IPS-NIHi7 (cell line): ENCODE data around the gene TNFAIP1.

ENCODE experiments used
- DNase-seq: peaks from one replicate; pipeline ENCODE4 v3.0.0; 2012; ENCODE audit warnings: mixed read lengths; ENCODE audit errors: extremely low spot score

TNFAIP1 gene

DNA sequence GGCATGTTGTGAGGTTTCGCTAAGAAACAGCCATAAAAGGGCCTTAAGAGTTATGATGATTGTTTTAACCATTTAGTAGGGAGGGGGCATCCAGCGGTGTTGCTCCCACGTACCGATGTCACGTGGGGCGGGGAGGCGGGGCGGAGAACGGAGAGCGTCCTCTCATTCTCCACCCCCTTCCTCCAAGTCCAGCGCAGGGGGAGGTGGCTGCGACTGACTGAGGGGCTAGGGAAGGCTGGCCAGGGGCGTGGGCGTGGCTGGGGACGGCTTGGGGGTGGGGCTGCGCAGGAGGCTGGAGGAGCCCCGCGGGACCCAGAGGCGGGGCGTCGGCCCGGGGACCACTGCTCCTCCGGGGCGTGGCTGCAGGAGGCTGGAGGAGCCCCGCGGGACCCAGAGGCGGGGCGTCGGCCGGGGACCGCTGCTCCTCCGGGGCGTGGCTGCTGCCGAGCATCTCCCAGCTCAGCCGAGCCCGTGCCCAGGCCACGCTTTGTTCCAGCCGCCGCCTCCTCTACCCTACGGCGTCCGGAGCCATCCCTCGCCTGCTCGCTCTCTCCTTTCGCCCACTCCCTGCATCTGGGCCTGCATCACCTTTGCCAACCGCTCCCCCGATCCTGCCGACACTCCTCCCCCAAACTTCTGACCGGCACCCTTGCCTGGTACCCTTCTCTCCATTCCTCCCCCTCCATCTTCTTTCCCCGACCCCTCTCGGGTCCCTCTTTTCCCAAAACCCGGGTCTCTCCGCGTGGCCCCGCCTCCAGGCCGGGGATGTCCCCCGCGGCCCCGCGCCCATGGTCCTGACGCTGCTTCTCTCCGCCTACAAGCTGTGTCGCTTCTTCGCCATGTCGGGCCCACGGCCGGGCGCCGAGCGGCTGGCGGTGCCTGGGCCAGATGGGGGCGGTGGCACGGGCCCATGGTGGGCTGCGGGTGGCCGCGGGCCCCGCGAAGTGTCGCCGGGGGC, 36.0 kb downstream of the TNFAIP1 start, which contains the start of gene SARM1:
SARM1 (plus strand) TSS at position 450 of the 958 bp plus-strand sequence; CDS start at position 789, 339 bp downstream.
- peak; percentile 97 for DNase-seq

GRCh38 chr17:28372203-28372944, 36.8 kb downstream of the TNFAIP1 start:
- DNase-seq: no peak

- no peak for DNase-seq
Measured at GRCh38 chr17:28372945-28373274, 37.3 kb downstream of the TNFAIP1 start.

- no peak for DNase-seq
Measured at GRCh38 chr17:28379814-28380801, 44.5 kb downstream of the TNFAIP1 start.

DNA sequence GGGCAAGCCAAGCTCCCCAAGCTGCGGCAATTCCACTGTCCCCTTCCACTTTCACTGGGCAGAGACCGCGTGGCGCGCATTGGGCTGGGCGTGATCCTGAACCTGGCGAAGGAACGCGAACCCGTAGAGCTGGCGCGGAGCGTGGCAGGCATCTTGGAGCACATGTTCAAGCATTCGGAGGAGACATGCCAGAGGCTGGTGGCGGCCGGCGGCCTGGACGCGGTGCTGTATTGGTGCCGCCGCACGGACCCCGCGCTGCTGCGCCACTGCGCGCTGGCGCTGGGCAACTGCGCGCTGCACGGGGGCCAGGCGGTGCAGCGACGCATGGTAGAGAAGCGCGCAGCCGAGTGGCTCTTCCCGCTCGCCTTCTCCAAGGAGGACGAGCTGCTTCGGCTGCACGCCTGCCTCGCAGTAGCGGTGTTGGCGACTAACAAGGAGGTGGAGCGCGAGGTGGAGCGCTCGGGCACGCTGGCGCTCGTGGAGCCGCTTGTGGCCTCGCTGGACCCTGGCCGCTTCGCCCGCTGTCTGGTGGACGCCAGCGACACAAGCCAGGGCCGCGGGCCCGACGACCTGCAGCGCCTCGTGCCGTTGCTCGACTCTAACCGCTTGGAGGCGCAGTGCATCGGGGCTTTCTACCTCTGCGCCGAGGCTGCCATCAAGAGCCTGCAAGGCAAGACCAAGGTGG, 45.7 kb downstream of the TNFAIP1 start:
- peak; percentile 76 for DNase-seq

- DNase-seq: peak; percentile 35
Measured at GRCh38 chr17:28384281-28385036, 48.9 kb downstream of the TNFAIP1 start.

DNA sequence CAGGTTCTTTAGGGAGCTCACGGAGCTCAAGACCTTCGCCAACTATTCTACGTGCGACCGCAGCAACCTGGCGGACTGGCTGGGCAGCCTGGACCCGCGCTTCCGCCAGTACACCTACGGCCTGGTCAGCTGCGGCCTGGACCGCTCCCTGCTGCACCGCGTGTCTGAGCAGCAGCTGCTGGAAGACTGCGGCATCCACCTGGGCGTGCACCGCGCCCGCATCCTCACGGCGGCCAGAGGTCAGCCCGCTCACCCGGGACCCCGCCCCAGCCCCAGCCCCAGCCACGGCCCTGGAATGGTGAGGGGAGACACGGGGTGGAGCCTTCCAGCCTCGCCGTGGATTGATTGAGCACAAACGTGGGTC, 49.5 kb downstream of the TNFAIP1 start:
- DNase-seq: no peak

GRCh38 chr17:28385406-28385805, 49.8 kb downstream of the TNFAIP1 start:
- DNase-seq: no peak

DNA sequence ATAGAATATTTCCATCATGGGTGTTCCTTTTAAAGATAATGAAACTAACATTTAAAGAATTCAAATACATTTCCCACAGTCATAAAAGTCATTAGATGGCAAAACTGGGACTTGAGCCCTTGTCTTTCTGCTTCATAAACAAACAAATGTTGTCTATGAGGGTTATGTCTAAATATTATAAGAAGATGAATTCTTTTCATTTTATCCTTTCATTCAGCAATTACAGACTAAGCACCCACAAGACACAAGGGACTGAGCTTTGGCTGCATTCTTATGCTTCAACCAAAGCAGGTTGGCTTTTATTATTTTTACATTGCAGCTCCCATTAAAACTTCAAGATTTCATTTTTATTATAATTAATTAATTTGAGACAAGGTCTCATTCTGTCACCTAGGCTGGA, 50.8 kb downstream of the TNFAIP1 start:
- no peak for DNase-seq

DNA sequence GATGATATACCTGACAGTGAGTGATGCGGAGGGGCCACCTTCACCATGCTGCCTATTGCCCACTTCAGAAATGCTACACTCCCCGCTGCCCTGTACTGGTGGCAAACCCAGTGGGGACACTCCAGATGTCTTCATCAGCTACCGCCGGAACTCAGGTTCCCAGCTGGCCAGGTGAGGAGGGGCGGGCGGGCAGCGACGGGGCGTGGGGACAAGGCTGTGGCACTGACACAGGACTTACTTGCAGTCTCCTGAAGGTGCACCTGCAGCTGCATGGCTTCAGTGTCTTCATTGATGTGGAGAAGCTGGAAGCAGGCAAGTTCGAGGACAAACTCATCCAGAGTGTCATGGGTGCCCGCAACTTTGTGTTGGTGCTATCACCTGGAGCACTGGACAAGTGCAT, 52.5 kb downstream of the TNFAIP1 start:
- no peak for DNase-seq

DNA sequence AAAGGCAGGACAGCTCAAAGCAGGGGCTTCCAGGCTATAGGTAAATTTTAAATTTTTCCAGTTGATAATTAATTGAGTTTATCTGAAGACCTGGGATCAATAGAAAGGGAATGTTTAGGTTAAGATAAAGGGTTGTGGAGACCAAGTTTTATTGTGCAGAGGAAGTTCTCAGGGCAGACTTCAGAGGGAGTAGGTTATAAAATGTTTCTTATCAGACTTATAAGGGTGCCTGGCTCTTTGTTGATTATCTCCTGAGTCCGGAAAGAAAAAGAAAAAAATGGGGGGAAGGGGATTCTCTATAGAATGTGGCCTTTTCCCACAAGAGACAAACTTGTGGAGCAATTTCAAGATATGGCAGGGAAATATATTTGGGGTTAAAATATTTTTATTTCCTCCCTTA, 54.6 kb downstream of the TNFAIP1 start:
- DNase-seq: no peak

- no peak for DNase-seq
Measured at GRCh38 chr17:28390563-28390962, 55.0 kb downstream of the TNFAIP1 start.

GRCh38 chr17:28390984-28391383, 55.4 kb downstream of the TNFAIP1 start:
- no peak for DNase-seq

DNA sequence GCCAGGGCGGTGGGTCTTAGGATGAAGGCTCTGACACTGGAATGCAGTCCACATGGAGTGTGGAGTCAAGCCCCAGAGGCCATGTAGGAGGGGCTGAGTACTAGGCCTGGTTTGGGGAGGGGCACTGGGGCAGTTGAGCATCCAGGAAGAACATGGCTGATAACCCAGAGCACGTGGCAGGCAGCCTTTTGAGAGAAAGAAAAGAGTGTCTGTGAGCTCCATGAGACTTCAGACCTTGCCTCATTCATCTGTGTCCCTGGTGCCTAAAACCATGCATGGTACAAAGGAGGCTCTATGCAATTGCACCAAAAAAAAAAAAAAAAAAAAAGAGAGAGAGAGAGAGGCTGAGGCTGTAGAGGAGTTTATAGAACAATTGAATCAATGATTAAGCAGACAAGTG, 55.8 kb downstream of the TNFAIP1 start:
- DNase-seq: no peak

DNA sequence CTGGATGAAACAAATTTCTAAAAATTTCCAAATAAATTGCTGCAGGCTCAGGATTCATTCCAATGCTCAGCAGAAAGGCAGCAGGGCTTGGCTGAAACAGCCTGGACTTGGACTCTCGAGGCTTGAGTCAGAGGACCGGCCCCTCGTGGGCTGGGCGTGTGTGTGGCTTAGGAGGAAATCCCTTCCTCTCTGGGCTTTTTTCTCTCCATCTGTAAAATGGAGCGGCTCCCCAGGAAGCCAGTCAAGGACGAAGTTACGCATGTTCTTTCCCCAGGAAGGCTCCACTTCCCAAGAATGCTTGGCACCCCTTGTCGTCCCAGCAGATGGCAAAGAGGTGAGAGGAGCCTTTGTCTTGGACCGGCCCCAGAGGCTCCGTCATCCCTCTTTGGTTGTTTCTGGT, 56.9 kb downstream of the TNFAIP1 start:
- no peak for DNase-seq

DNA sequence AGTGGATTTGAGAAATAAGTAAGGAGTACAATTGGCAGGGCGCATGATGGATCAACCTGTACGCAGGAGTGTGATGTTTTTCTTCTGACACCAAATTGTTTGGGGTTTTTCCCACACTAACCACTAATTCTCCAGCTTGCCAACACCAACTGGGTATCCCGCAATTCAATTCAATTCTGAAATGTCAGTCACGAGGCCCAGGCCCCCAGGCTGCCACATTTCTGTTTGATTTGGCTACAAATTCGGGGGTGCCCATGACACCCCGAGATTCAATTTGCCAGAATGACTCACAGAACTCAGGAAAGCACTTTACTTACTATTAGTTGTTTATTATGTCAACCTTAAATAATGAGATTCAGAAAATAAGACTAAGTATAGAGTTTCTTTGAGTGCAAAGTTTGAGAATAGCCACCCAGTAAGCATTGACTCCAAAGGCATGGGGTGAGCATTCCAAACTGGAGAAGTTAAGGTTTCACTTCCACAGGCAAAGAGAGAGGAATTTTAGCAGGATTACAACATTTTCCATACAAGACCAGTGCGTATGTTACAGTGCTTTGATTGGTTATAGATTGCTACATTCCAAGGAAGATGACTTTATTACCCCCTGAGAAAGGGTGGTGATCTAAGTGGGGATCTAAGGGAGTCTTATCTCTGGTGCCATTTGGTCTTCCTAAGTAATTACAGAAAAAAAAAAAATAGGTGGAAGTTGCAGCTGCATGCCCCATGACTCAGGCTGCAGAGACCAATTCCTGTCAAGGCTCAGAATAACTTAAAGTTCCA, 59.0 kb downstream of the TNFAIP1 start:
- DNase-seq: no peak

DNA sequence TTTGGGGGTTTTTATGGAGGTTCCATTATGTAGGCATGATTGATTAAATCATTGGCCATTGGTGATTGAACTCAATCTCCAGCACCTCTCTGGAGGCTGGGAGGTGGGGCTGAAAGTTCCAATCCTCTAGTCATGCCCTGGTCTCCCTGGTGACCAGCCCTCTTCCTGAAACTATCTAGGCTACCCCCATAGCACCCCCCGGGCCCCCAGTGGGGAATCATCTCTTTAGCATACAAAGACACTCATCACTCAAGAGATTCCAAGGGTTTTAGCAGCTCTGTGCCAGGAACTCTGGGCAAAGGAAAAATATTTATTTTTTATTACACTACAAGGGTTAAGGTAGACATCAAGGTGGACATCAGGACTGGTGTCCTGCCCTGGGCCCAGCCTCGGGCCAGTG, 59.9 kb downstream of the TNFAIP1 start:
- DNase-seq: no peak

DNA sequence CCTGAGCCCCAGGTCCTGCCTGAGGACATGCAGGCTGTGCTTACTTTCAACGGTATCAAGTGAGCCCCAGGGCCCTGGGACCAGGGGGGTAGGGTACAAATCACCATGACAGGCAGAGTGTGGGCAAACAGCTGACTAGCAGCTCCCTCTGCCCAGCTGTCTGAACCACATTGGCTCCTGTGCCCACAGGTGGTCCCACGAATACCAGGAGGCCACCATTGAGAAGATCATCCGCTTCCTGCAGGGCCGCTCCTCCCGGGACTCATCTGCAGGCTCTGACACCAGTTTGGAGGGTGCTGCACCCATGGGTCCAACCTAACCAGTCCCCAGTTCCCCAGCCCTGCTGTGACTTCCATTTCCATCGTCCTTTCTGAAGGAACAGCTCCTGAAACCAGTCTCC, 60.4 kb downstream of the TNFAIP1 start:
- DNase-seq: no peak
